GM12878 (cell line): Measurements from ENCODE around the gene ACE.

Experiments used
- CTCF ChIP-seq, 3 experiments: IDR thresholded peaks in 2 of 3; conservative IDR thresholded peaks in 1 of 3; 2 replicates each; pipeline ENCODE4 v1.5.1; 2011; ENCODE audit warnings: low read depth in 3 of 3, low read length in 3 of 3, mild to moderate bottlenecking in 3 of 3, control low read depth in 2 of 3, moderate library complexity in 2 of 3, inconsistent platforms in 1 of 3, mixed read lengths in 1 of 3; ENCODE audit not compliant: control insufficient read depth in 2 of 3, insufficient read depth in 1 of 3; ENCODE audit errors: extremely low read depth in 1 of 3
- EP300 ChIP-seq, 2 experiments: fragments of 150-350 bp in 1 of 2; IDR thresholded peaks; 2 replicates each; pipeline ENCODE4 v1.6.1; 2011 to 2012; ENCODE audit warnings: low read depth in 2 of 2, low read length in 2 of 2, borderline replicate concordance in 1 of 2, improper control_type of control experiment in 1 of 2, inconsistent platforms in 1 of 2; ENCODE audit not compliant: control insufficient read depth in 1 of 2
- GABPA ChIP-seq: IDR thresholded peaks from 2 replicates; pipeline ENCODE4 v1.6.1; 2014; ENCODE audit warnings: antibody characterized with exemption, low read depth, mild to moderate bottlenecking, inconsistent platforms
- MEF2A ChIP-seq: IDR thresholded peaks from 2 replicates; pipeline ENCODE4 v1.6.1; 2011; ENCODE audit warnings: low read depth, mild to moderate bottlenecking, low read length, moderate library complexity; ENCODE audit not compliant: insufficient read depth
- MLLT1 ChIP-seq: fragments of 450-650 bp; IDR thresholded peaks from 2 replicates; pipeline ENCODE4 v1.6.1; 2016; ENCODE audit warnings: mild to moderate bottlenecking
- MXI1 ChIP-seq: fragments of 150-350 bp; IDR thresholded peaks from 2 replicates; pipeline ENCODE4 v1.6.1; 2011; ENCODE audit warnings: low read depth, mild to moderate bottlenecking, inconsistent platforms, low read length, improper control_type of control experiment
- NBN ChIP-seq: fragments of 450-650 bp; IDR thresholded peaks from 2 replicates; pipeline ENCODE4 v1.6.1; 2016
- NFIC ChIP-seq: IDR thresholded peaks from 2 replicates; pipeline ENCODE4 v1.6.1; 2012; ENCODE audit warnings: low read depth, mild to moderate bottlenecking, inconsistent platforms, low read length, moderate library complexity
- NKRF ChIP-seq: fragments of 450-650 bp; conservative IDR thresholded peaks from 2 replicates; pipeline ENCODE4 v1.6.1; 2017; ENCODE audit warnings: mild to moderate bottlenecking, moderate library complexity
- REST ChIP-seq: IDR thresholded peaks from 2 replicates; pipeline ENCODE4 v1.6.1; 2012; ENCODE audit warnings: mild to moderate bottlenecking, low read depth, low read length
- SIN3A ChIP-seq: IDR thresholded peaks from 2 replicates; pipeline ENCODE4 v1.6.1; 2012; ENCODE audit warnings: low read depth, low read length, improper control_type of control experiment
- SMC3 ChIP-seq: IDR thresholded peaks from 2 replicates; pipeline ENCODE4 v1.6.1; 2011; ENCODE audit warnings: low read length, improper control_type of control experiment, borderline replicate concordance
- YY1 ChIP-seq: IDR thresholded peaks from 2 replicates; pipeline ENCODE4 v1.6.1; 2011; ENCODE audit warnings: low read depth, mild to moderate bottlenecking, low read length
- ZNF274 ChIP-seq: IDR thresholded peaks from one replicate; pipeline ENCODE4 v1.8.0; 2011; ENCODE audit not compliant: insufficient read length, insufficient read depth

GRCh38 chr17:63436523-63437110, 40.2 kb upstream of the ACE start:
- no peak for TF ChIP-seq NFIC
- no peak for TF ChIP-seq MXI1
- TF ChIP-seq MLLT1, result no peak
- TF ChIP-seq YY1, result no peak
- TF ChIP-seq REST, result no peak
- TF ChIP-seq CTCF (IDR thresholded peaks at IDR 0.05 in 2 of 3, conservative IDR thresholded peaks at IDR 0.05 in 1 of 3; ENCODE audit: control insufficient read depth in 2 of 3, extremely low read depth in 1 of 3, insufficient read depth in 1 of 3, low read depth in 3 of 3, low read length in 3 of 3), result no peak
- TF ChIP-seq NKRF, result no peak
- TF ChIP-seq MEF2A, result no peak
- no peak for TF ChIP-seq NBN
- no peak for TF ChIP-seq ZNF274
- TF ChIP-seq GABPA, result no peak
- no peak for TF ChIP-seq SMC3
- TF ChIP-seq EP300 (IDR thresholded peaks at IDR 0.05; ENCODE audit: borderline replicate concordance in 1 of 2, control insufficient read depth in 1 of 2, low read depth in 2 of 2, low read length in 2 of 2), result no peak
- TF ChIP-seq SIN3A, result no peak
